Stimulated activated naive B cell treated with anti-CD40 and anti-IgM and Interleukin-4, amounts not matched to agents 10 μg/mL and 1 μg/mL and 100 μg/mL, for 72 hours (primary cell): Measurements from ENCODE around the gene STX4.
A peak's percentile ranks its signal among the peaks of the same experiment; 100 is the strongest.

Source experiments
- ATAC-seq, 2 donors: fragments of 150-1000 bp; cut with Tn5 transposase; replicated peaks; 2 replicates each; pipeline ENCODE4 v1.10.0; 2021; ENCODE audit warnings: moderate library complexity in 1 of 2
- DNase-seq: peaks from one replicate; pipeline ENCODE4 v3.0.0; 2021
- H3K27ac Mint-ChIP-seq: one replicate; pipeline ENCODE4 v1.8.0; 2022; ENCODE audit warnings: mild to moderate bottlenecking, mixed read lengths
- H3K27me3 Mint-ChIP-seq, 2 donors: one replicate each; pipeline ENCODE4 v1.8.0; 2022; ENCODE audit warnings: mixed read lengths in 2 of 2
- H3K36me3 Mint-ChIP-seq, 2 donors: one replicate each; pipeline ENCODE4 v1.8.0; 2022; ENCODE audit warnings: mixed read lengths in 2 of 2, mild to moderate bottlenecking in 1 of 2
- H3K4me1 Mint-ChIP-seq, 2 donors: one replicate each; pipeline ENCODE4 v1.8.0; 2022; ENCODE audit warnings: mixed read lengths in 2 of 2, mild to moderate bottlenecking in 1 of 2
- H3K4me3 Mint-ChIP-seq, 2 donors: one replicate each; pipeline ENCODE4 v1.8.0; 2022; ENCODE audit warnings: mild to moderate bottlenecking in 2 of 2, mixed read lengths in 2 of 2, moderate library complexity in 1 of 2
- H3K9me3 Mint-ChIP-seq, 2 donors: one replicate each; pipeline ENCODE4 v1.8.0; 2022; ENCODE audit warnings: mixed read lengths in 2 of 2, mild to moderate bottlenecking in 1 of 2

Gene STX4

GRCh38 chr16:31022544-31023251 lies 10.7 kb upstream of the STX4 start:
- H3K36me3 Mint-ChIP-seq = no peaks in the 10 kb centered on the region
- no peaks in the 10 kb centered on the region for H3K27me3 Mint-ChIP-seq
- H3K9me3 Mint-ChIP-seq = no peaks in the 10 kb centered on the region
- ATAC-seq (no peak), DNase-seq (no peak)
- no peak overlapping the region for H3K4me3 Mint-ChIP-seq
- H3K27ac Mint-ChIP-seq = no peak overlapping the region
- no peaks in the 10 kb centered on the region for H3K4me1 Mint-ChIP-seq

- Mint-ChIP-seq H3K27ac (no peak overlapping the region), H3K36me3 (no peaks in the 10 kb centered on the region), H3K9me3 (no peaks in the 10 kb centered on the region), H3K4me3 (no peak overlapping the region), H3K27me3 (no peaks in the 10 kb centered on the region), H3K4me1 (no peaks in the 10 kb centered on the region)
- ATAC-seq (no peak), DNase-seq (no peak)
Observed at GRCh38 chr16:31023252-31023602, 10.1 kb upstream of the STX4 start.

GRCh38 chr16:31023627-31024226 lies 9.6 kb upstream of the STX4 start:
- Mint-ChIP-seq H3K4me3 (no peak overlapping the region), H3K27ac (no peak overlapping the region), H3K27me3 (no peaks in the 10 kb centered on the region), H3K36me3 (no peaks in the 10 kb centered on the region), H3K9me3 (no peaks in the 10 kb centered on the region), H3K4me1 (no peaks in the 10 kb centered on the region)
- no peak for DNase-seq
- ATAC-seq = no peak

DNA sequence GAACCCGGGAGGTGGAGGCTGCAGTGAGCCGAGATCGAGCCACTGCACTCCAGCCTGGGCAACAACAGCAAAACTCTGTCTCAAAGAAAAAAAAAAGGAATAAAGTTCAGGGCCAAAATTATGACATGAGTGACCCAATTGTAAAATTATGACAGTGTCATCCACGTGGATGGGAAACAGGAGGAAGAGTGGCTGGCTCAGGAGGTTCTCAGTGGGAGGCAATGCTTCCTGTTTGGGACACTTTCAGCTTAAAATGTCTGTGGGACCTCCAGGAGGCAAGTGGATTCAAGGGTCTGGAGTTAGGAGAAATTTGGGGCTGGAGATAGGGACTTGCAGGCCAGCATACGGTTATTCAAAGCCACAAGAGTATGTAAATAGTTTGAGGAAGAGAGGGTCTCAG lies 8.0 kb upstream of the STX4 start:
- ATAC-seq = no peak
- H3K9me3 Mint-ChIP-seq = no peaks in the 10 kb centered on the region
- peaks cover 0 to under 1% of the 10 kb centered on the region in 2 donors for H3K4me1 Mint-ChIP-seq
- no peak overlapping the region for H3K4me3 Mint-ChIP-seq
- H3K27ac Mint-ChIP-seq = no peak overlapping the region
- no peaks in the 10 kb centered on the region for H3K36me3 Mint-ChIP-seq
- no peaks in the 10 kb centered on the region for H3K27me3 Mint-ChIP-seq
- no peak for DNase-seq

DNA sequence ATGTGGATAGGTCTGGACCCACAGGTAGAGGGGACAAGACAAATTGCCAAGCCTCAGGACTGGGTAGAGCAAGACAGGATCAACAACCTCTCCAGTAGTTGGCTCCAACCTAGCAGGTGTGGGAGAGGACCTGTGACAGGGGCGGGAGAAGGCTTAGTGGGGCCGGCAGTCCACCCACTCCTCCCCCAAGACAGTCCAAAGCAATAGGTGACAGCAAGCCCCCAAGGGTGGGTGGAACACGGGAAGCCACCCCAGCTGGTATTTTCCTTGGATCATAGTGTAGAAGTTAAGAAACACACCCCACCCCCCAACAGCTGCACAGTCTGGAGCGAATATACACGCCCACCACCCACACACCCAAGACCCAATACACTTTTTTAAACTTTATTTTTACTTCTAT lies 4.1 kb upstream of the STX4 start:
- peaks cover 10 to 12% of the 10 kb centered on the region in 2 donors for H3K36me3 Mint-ChIP-seq
- no peak for ATAC-seq
- no peak for DNase-seq
- H3K4me3 Mint-ChIP-seq = no peak overlapping the region
- no peak overlapping the region for H3K27ac Mint-ChIP-seq
- no peaks in the 10 kb centered on the region for H3K9me3 Mint-ChIP-seq
- no peaks in the 10 kb centered on the region for H3K27me3 Mint-ChIP-seq
- peaks cover 10 to 25% of the 10 kb centered on the region in 2 donors for H3K4me1 Mint-ChIP-seq

- DNase-seq (no peak), ATAC-seq (no peak)
- H3K27ac Mint-ChIP-seq = peak overlapping the region; percentile 91
- H3K4me1 Mint-ChIP-seq = peaks cover 13 to 35% of the 10 kb centered on the region in 2 donors
- H3K4me3 Mint-ChIP-seq = peak overlapping the region in 1 of 2 donors; percentile 87
- H3K9me3 Mint-ChIP-seq = no peaks in the 10 kb centered on the region
- no peaks in the 10 kb centered on the region for H3K27me3 Mint-ChIP-seq
- H3K36me3 Mint-ChIP-seq = peaks cover 19 to 22% of the 10 kb centered on the region in 2 donors
Observed at GRCh38 chr16:31031276-31031675, 2.1 kb upstream of the STX4 start.

- Mint-ChIP-seq H3K4me3 (peak overlapping the region; percentile 87 to 100), H3K27me3 (no peaks in the 10 kb centered on the region), H3K9me3 (no peaks in the 10 kb centered on the region), H3K4me1 (peaks cover 17 to 42% of the 10 kb centered on the region in 2 donors), H3K36me3 (peaks cover 34 to 37% of the 10 kb centered on the region in 2 donors), H3K27ac (peak overlapping the region; percentile 91)
- ATAC-seq (peak; percentile 41 to 50), DNase-seq (peak; percentile 78)
Observed at GRCh38 chr16:31033709-31034492, 543 bp downstream of the STX4 start.

DNA sequence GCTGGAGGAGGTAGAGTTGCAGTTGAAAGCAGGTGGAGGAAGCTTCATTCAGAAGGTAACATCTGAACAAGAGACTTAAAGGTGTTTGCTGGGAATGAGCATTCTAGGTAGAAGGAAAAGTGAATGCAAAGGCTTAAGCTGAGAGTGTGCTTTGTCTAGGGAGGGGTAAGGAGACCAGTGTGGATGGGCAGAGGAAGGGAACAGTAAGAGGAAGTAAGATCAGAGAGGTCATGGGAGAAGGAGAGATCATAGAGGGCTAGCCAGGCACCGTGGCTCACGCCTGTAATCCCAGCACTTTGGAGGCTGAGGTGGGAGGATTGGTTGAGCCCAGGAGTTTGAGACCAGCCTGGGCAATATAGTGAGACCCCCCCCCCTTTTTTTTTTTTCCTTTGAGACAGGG lies 3.3 kb downstream of the STX4 start:
- Mint-ChIP-seq H3K9me3 (no peaks in the 10 kb centered on the region), H3K36me3 (peaks cover 47 to 51% of the 10 kb centered on the region in 2 donors), H3K27ac (no peak overlapping the region), H3K4me3 (peak overlapping the region in 1 of 2 donors; percentile 12), H3K4me1 (peaks cover 15 to 31% of the 10 kb centered on the region in 2 donors), H3K27me3 (no peaks in the 10 kb centered on the region)
- ATAC-seq = no peak
- no peak for DNase-seq

GRCh38 chr16:31038993-31039392 lies 5.6 kb downstream of the STX4 start:
- H3K9me3 Mint-ChIP-seq = no peaks in the 10 kb centered on the region
- H3K27me3 Mint-ChIP-seq = no peaks in the 10 kb centered on the region
- ATAC-seq = no peak
- peaks cover 9 to 19% of the 10 kb centered on the region in 2 donors for H3K4me1 Mint-ChIP-seq
- no peak for DNase-seq
- H3K36me3 Mint-ChIP-seq = peaks cover 43 to 53% of the 10 kb centered on the region in 2 donors
- peak overlapping the region; percentile 85 for H3K27ac Mint-ChIP-seq
- H3K4me3 Mint-ChIP-seq = no peak overlapping the region

GRCh38 chr16:31042866-31043265 lies 9.5 kb downstream of the STX4 start:
- Mint-ChIP-seq H3K27me3 (no peaks in the 10 kb centered on the region), H3K36me3 (peaks cover 26 to 34% of the 10 kb centered on the region in 2 donors)
- no peak for ATAC-seq

DNA sequence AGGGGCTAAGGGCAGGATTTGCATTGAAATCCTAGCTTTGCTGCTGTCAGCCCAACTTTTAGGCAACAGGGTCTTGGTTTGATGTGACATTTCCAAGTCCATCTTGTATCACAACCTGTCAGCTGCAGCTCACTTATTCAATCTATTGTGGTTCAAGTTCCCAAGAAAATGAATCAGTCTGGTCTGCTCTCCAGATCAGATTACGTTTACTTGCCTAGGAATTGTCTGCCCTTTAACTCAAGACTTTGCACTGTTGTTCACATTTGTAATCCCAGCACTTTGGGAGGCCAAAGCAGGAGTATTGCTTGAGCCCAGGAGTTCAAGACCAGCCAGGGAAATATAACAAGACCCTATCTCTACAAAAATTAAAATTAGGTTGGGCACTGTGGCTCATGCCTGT lies 10.0 kb downstream of the STX4 start:
- ATAC-seq (no peak), DNase-seq (no peak)
- Mint-ChIP-seq H3K9me3 (no peaks in the 10 kb centered on the region), H3K36me3 (peaks cover 21 to 33% of the 10 kb centered on the region in 2 donors), H3K4me3 (no peak overlapping the region), H3K4me1 (peaks cover 0 to 2% of the 10 kb centered on the region in 2 donors), H3K27me3 (no peaks in the 10 kb centered on the region), H3K27ac (no peak overlapping the region)

More at GRCh38 chr16:31042866-31043265, 9.5 kb downstream of the STX4 start:
- no peak for DNase-seq
- Mint-ChIP-seq H3K27ac (peak overlapping the region; percentile 37), H3K4me1 (peaks cover 0 to 2% of the 10 kb centered on the region in 2 donors), H3K9me3 (no peaks in the 10 kb centered on the region), H3K4me3 (no peak overlapping the region)

- Mint-ChIP-seq H3K36me3 (peaks cover 16 to 27% of the 10 kb centered on the region in 2 donors), H3K27ac (no peak overlapping the region)
- no peak for ATAC-seq
Observed at GRCh38 chr16:31043898-31044481, 10.6 kb downstream of the STX4 start.

GRCh38 chr16:31050280-31051030 lies 17.1 kb downstream of the STX4 start:
- DNase-seq (no peak), ATAC-seq (no peak)
- Mint-ChIP-seq H3K36me3 (no peaks in the 10 kb centered on the region), H3K27ac (no peak overlapping the region), H3K9me3 (no peaks in the 10 kb centered on the region), H3K27me3 (no peaks in the 10 kb centered on the region), H3K4me3 (no peak overlapping the region), H3K4me1 (peaks cover 0 to 4% of the 10 kb centered on the region in 2 donors)

More at GRCh38 chr16:31043898-31044481, 10.6 kb downstream of the STX4 start:
- no peaks in the 10 kb centered on the region for H3K27me3 Mint-ChIP-seq
- DNase-seq = no peak
- H3K9me3 Mint-ChIP-seq = no peaks in the 10 kb centered on the region
- peaks cover 0 to 2% of the 10 kb centered on the region in 2 donors for H3K4me1 Mint-ChIP-seq
- H3K4me3 Mint-ChIP-seq = no peak overlapping the region

GRCh38 chr16:31052114-31052513 lies 18.8 kb downstream of the STX4 start:
- Mint-ChIP-seq H3K9me3 (no peaks in the 10 kb centered on the region), H3K27ac (no peak overlapping the region), H3K27me3 (no peaks in the 10 kb centered on the region), H3K4me3 (no peak overlapping the region), H3K36me3 (peaks cover 4 to 13% of the 10 kb centered on the region in 2 donors), H3K4me1 (peaks cover 0 to 4% of the 10 kb centered on the region in 2 donors)
- ATAC-seq = peak; percentile 36 to 42
- DNase-seq = no peak
